H9 (cell line): ENCODE results near the gene ACTR8. TPM values are rescaled to one million over a fixed set of nuclear protein-coding genes. Genes with fewer than 3 reads are reported as not detected.

Source experiments
- DNase-seq: peaks from one replicate; pipeline ENCODE4 v3.0.0-alpha.2; 2017
- H2AFZ ChIP-seq: one replicate; pipeline ENCODE4 v1.6.1; 2013; ENCODE audit warnings: mild to moderate bottlenecking, low read length, control low read depth, moderate library complexity
- H2AK5ac ChIP-seq: 2 replicates; pipeline ENCODE4 v1.6.1; 2013; ENCODE audit warnings: low read length, control low read depth, mixed read lengths; ENCODE audit not compliant: insufficient read length
- H2BK120ac ChIP-seq: one replicate; pipeline ENCODE4 v1.6.1; 2013; ENCODE audit warnings: low read depth, mild to moderate bottlenecking, low read length, control low read depth, inconsistent platforms; ENCODE audit not compliant: poor library complexity, severe bottlenecking
- H2BK12ac ChIP-seq: 2 replicates; pipeline ENCODE4 v1.6.1; 2013; ENCODE audit warnings: low read length, control low read depth, mixed read lengths, low read depth; ENCODE audit not compliant: insufficient read length
- H2BK15ac ChIP-seq: 2 replicates; pipeline ENCODE4 v1.6.1; 2013; ENCODE audit warnings: low read depth, low read length, control low read depth
- H2BK20ac ChIP-seq: one replicate; pipeline ENCODE4 v1.6.1; 2013; ENCODE audit warnings: low read depth, mild to moderate bottlenecking, low read length, control low read depth, inconsistent platforms; ENCODE audit not compliant: poor library complexity, severe bottlenecking
- H2BK5ac ChIP-seq: 2 replicates; pipeline ENCODE4 v1.6.1; 2013; ENCODE audit warnings: low read length, control low read depth, mixed read lengths; ENCODE audit not compliant: insufficient read length
- H3K14ac ChIP-seq: 2 replicates; pipeline ENCODE4 v1.6.1; 2013; ENCODE audit warnings: low read length, control low read depth; ENCODE audit not compliant: insufficient read depth
- H3K18ac ChIP-seq: 2 replicates; pipeline ENCODE4 v1.6.1; 2013; ENCODE audit warnings: low read depth, mild to moderate bottlenecking, mixed read lengths, low read length, control low read depth; ENCODE audit not compliant: insufficient read length
- H3K23ac ChIP-seq: 2 replicates; pipeline ENCODE4 v1.6.1; 2013; ENCODE audit warnings: low read length, control low read depth, mixed read lengths, low read depth; ENCODE audit not compliant: insufficient read length
- H3K23me2 ChIP-seq: 2 replicates; pipeline ENCODE4 v1.6.1; 2013; ENCODE audit warnings: low read depth, mild to moderate bottlenecking, mixed read lengths, low read length, control low read depth; ENCODE audit not compliant: insufficient read length, poor library complexity, severe bottlenecking
- H3K27ac ChIP-seq: 2 replicates; pipeline ENCODE4 v1.5.1; 2013; ENCODE audit warnings: low read length, control low read depth, mixed read lengths, low read depth; ENCODE audit not compliant: insufficient read length
- H3K27me3 ChIP-seq: 2 replicates; pipeline ENCODE4 v1.6.1; 2013; ENCODE audit warnings: low read length, control low read depth, inconsistent platforms; ENCODE audit not compliant: insufficient read depth
- H3K4ac ChIP-seq: 2 replicates; pipeline ENCODE4 v1.6.1; 2013; ENCODE audit warnings: low read depth, mild to moderate bottlenecking, control low read depth, inconsistent platforms, low read length, moderate library complexity
- H3K4me1 ChIP-seq: 2 replicates; pipeline ENCODE4 v1.6.1; 2013; ENCODE audit warnings: low read length, control low read depth, inconsistent platforms; ENCODE audit not compliant: insufficient read depth
- H3K4me2 ChIP-seq: 2 replicates; pipeline ENCODE4 v1.6.1; 2013; ENCODE audit warnings: low read length, control low read depth, mixed read lengths; ENCODE audit not compliant: insufficient read length, insufficient read depth
- H3K56ac ChIP-seq: 2 replicates; pipeline ENCODE4 v1.6.1; 2013; ENCODE audit warnings: low read depth, mild to moderate bottlenecking, mixed read lengths, low read length, control low read depth; ENCODE audit not compliant: insufficient read length
- H3K79me1 ChIP-seq: 2 replicates; pipeline ENCODE4 v1.6.1; 2013; ENCODE audit warnings: low read depth, mild to moderate bottlenecking, moderate library complexity, low read length, control low read depth, inconsistent platforms; ENCODE audit not compliant: insufficient read depth, poor library complexity, severe bottlenecking
- H3K79me2 ChIP-seq: 2 replicates; pipeline ENCODE4 v1.6.1; 2013; ENCODE audit warnings: low read length, control low read depth, inconsistent platforms; ENCODE audit not compliant: insufficient read depth
- H3K9ac ChIP-seq: 2 replicates; pipeline ENCODE4 v1.6.1; 2013; ENCODE audit warnings: low read length, control low read depth, mixed read lengths; ENCODE audit not compliant: insufficient read length; ENCODE audit errors: extremely low read depth
- H3K9me3 ChIP-seq: one replicate; pipeline ENCODE4 v1.6.1; 2013; ENCODE audit warnings: low read depth, low read length, inconsistent platforms; ENCODE audit not compliant: control insufficient read depth
- H3T11ph ChIP-seq: one replicate; pipeline ENCODE4 v1.6.1; 2013; ENCODE audit warnings: mild to moderate bottlenecking, low read length, control low read depth, inconsistent platforms
- H4K20me1 ChIP-seq: one replicate; pipeline ENCODE4 v1.6.1; 2013; ENCODE audit not compliant: control insufficient read depth, insufficient read length, insufficient read depth
- H4K5ac ChIP-seq: 2 replicates; pipeline ENCODE4 v1.6.1; 2013; ENCODE audit warnings: low read depth, mild to moderate bottlenecking, mixed read lengths, low read length, control low read depth; ENCODE audit not compliant: insufficient read length
- H4K8ac ChIP-seq: replicated peaks from 2 replicates; pipeline ENCODE4 v1.6.1; 2013; ENCODE audit warnings: low read length, control low read depth, mixed read lengths, low read depth; ENCODE audit not compliant: insufficient read length
- H4K91ac ChIP-seq: 2 replicates; pipeline ENCODE4 v1.6.1; 2013; ENCODE audit warnings: low read depth, mild to moderate bottlenecking, moderate library complexity, mixed read lengths, low read length, control low read depth; ENCODE audit not compliant: insufficient read length
- H3K27ac Mint-ChIP-seq, 3 experiments: 2 replicates in 2 of 3; 3 replicates in 1 of 3; pipeline ENCODE4 v1.8.0; 2020 to 2021; ENCODE audit warnings: mixed read lengths in 3 of 3, mild to moderate bottlenecking in 1 of 3, moderate library complexity in 1 of 3
- H3K27me3 Mint-ChIP-seq: 2 replicates; pipeline ENCODE4 v1.8.0; 2021; ENCODE audit warnings: low read depth, mild to moderate bottlenecking, moderate library complexity, mixed read lengths
- H3K36me3 Mint-ChIP-seq, 3 experiments: 2 replicates in 2 of 3; 3 replicates in 1 of 3; pipeline ENCODE4 v1.8.0; 2020 to 2021; ENCODE audit warnings: low read depth in 3 of 3, mixed read lengths in 3 of 3; ENCODE audit not compliant: insufficient read depth in 1 of 3
- H3K4me1 Mint-ChIP-seq, 2 experiments: 2 replicates each; pipeline ENCODE4 v1.8.0; 2020; ENCODE audit warnings: mixed read lengths in 2 of 2
- H3K4me3 Mint-ChIP-seq, 2 experiments: 2 replicates in 1 of 2; 3 replicates in 1 of 2; pipeline ENCODE4 v1.8.0; 2020 to 2021; ENCODE audit warnings: mild to moderate bottlenecking in 2 of 2, mixed read lengths in 2 of 2, moderate library complexity in 1 of 2
- H3K9me3 Mint-ChIP-seq, 2 experiments: 2 replicates in 1 of 2; 3 replicates in 1 of 2; pipeline ENCODE4 v1.8.0; 2020; ENCODE audit warnings: mild to moderate bottlenecking in 2 of 2, mixed read lengths in 2 of 2, moderate library complexity in 1 of 2
- WGBS: extraction: QIAGEN DNeasy Blood & Tissue Kit; methylation state at CpG from one replicate; pipeline ENCODE4 v1.1.7; 2013; ENCODE audit warnings: missing lambda C conversion rate, low lambda C conversion rate, mixed read lengths; ENCODE audit not compliant: insufficient read length; ENCODE audit errors: extremely low coverage; 5-methylcytosine and 5-hydroxymethylcytosine counted together
- total RNA-seq: library from RNA; stranded (reverse); gene quantifications from 2 replicates; pipeline ENCODE4 v1.2.1, GENCODE V29; 2021
- TF ChIP-seq, protein P1 (sequence below): fragments of 200-600 bp; sonication (generic); conservative IDR thresholded peaks from 3 replicates; pipeline ENCODE4 v1.8.0; 2021; ENCODE audit warnings: antibody characterized with exemption, mild to moderate bottlenecking

ACTR8 gene
- total RNA-seq, 1 experiment from 2014 or later, result 39.2 TPM

DNA sequence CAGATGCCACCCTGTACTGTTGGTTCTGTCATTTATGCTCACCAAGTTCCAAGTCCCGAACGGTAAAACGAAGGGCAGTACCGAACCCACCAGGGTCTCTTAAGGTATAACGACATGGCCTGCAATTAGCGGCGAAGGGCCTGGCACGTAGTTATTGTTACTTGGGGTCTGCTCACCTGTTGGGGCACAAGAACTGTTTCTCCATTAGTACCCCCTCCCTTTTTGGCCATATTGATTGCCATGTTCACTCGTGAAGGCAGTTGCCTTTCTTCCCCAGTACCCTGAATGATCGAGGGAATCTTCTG lies 35.1 kb downstream of the ACTR8 start:
- H3K4me1 Mint-ChIP-seq, result peaks cover 36 to 41% of the 10 kb centered on the region in 2 experiments
- H3K9me3 Mint-ChIP-seq, result no peaks in the 10 kb centered on the region; a peak in 1 of 5 replicates
- TF ChIP-seq, protein P1, sequence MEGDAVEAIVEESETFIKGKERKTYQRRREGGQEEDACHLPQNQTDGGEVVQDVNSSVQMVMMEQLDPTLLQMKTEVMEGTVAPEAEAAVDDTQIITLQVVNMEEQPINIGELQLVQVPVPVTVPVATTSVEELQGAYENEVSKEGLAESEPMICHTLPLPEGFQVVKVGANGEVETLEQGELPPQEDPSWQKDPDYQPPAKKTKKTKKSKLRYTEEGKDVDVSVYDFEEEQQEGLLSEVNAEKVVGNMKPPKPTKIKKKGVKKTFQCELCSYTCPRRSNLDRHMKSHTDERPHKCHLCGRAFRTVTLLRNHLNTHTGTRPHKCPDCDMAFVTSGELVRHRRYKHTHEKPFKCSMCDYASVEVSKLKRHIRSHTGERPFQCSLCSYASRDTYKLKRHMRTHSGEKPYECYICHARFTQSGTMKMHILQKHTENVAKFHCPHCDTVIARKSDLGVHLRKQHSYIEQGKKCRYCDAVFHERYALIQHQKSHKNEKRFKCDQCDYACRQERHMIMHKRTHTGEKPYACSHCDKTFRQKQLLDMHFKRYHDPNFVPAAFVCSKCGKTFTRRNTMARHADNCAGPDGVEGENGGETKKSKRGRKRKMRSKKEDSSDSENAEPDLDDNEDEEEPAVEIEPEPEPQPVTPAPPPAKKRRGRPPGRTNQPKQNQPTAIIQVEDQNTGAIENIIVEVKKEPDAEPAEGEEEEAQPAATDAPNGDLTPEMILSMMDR, result no peak

More for the DNA sequence above, 35.1 kb downstream of the ACTR8 start:
- Histone ChIP-seq H2AK5ac (no peak overlapping the region), H2BK5ac (no peak overlapping the region), H2BK120ac (no peak overlapping the region), H3K4me1 (peaks cover 7% of the 10 kb centered on the region; the same call in 1 of the 2 replicates), H3K56ac (no peak overlapping the region), H3T11ph (no peak overlapping the region), H4K91ac (no peak overlapping the region), H3K23me2 (peaks cover 4% of the 10 kb centered on the region), H4K8ac (no peak overlapping the region), H4K20me1 (no peaks in the 10 kb centered on the region), H3K9me3 (no peaks in the 10 kb centered on the region), H3K9ac (no peak overlapping the region), H3K4ac (no peak overlapping the region), H2BK20ac (no peak overlapping the region), H3K14ac (no peak overlapping the region), H3K27ac (no peak overlapping the region), H2BK15ac (no peak overlapping the region), H2AFZ (no peak overlapping the region), H4K5ac (no peak overlapping the region), H3K79me2 (no peaks in the 10 kb centered on the region), H3K79me1 (no peaks in the 10 kb centered on the region), H3K18ac (no peak overlapping the region), H2BK12ac (no peak overlapping the region), H3K27me3 (peaks cover 9% of the 10 kb centered on the region; the same call in 1 of the 2 replicates), H3K4me2 (peak overlapping the region; percentile 38), H3K23ac (no peak overlapping the region)
- DNase-seq, result no peak
- peak overlapping the region; percentile 66 to 83 for H3K4me3 Mint-ChIP-seq
- H3K27ac Mint-ChIP-seq, result no peak overlapping the region
- WGBS, result no CpG with 5 or more reads among the region's 10 CpGs
- no peaks in the 10 kb centered on the region; a peak in 2 of 7 replicates for H3K36me3 Mint-ChIP-seq
- H3K27me3 Mint-ChIP-seq, result peaks cover 26% of the 10 kb centered on the region
